ENCODE data around the gene DOCK8. TPM values are rescaled to one million over a fixed set of nuclear protein-coding genes. Genes with fewer than 3 reads are reported as not detected.
A peak's percentile ranks its signal among the peaks of the same experiment; 100 is the strongest.

The DOCK8 gene
- total RNA-seq, 1 donor from 2014 or later: 5.7 TPM

DNA sequence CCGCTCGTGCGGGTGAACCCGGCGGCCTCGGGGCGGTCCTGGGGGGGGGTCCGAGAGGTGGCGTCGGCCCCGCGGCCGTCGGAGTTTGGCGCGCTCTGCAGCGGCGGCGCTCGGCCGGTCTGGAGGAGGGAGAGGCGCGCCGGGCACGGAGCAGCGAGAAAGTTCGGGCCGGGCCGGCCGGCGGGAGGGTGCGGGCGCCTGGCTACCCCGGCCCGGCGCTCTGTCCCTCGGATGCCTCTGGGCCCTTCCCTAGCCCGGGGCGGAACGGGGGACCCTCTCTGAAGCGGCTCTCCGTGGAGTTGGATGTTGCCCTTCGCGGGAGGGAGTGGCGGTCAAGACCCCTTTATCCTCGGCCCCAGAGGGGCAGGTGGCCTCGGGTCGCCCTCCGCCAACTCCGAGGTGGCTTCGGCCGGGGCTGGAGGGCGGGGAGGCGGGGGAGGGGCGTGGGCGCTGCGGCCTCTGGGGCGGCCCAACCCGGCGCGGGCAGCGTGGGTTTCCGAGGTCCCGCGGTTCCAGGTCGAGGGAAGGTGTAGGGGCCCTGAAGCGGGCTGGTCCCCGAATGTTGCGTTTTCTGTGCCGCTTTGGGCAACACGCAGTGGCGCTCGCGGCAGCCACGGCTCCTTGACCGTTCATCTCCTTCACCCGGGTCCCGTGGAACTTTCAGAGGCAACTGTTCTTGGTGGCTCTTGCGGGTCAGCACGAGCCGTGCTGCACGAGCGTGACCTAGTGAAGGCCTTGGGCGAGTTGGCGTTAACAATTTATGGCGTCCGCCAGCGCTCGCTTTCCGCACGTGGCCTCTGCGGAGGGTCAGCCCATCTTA lies 290.5 kb downstream of the DOCK8 start:
- ATAC-seq: peak; percentile 48
- peak; percentile 65 for DNase-seq
- intact Hi-C loops (cut with micrococcal nuclease): loop anchor here (10.0 kb wide), 1 partner anchor 90 kb away; no protein-coding TSS in a partner anchor

DNA sequence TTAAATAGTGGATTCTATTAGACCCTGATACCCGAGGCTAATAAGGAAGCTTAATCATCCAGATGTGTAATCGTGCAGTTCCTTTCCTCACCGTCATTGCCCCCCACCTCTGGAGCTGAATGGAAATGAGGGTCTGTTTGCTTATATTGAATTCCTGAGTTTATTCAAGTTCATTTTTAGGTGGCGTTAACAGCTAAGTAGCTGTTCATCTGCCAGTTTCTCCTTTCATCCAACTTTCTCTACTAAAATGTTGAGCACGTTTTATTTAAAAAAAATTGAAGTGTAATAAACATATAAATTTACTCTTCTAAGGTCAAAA lies 291.0 kb downstream of the DOCK8 start:
- no peak for DNase-seq
- intact Hi-C loops (cut with micrococcal nuclease): loop anchor here (10.0 kb wide), 1 partner anchor 89 kb away; no protein-coding TSS in a partner anchor
- ATAC-seq: no peak

GRCh38 chr9:506281-506680 lies 291.6 kb downstream of the DOCK8 start:
- DNase-seq (no peak), ATAC-seq (no peak)
- intact Hi-C loops (cut with micrococcal nuclease): loop anchor here (10.0 kb wide), 1 partner anchor 89 kb away; no protein-coding TSS in a partner anchor

DNA sequence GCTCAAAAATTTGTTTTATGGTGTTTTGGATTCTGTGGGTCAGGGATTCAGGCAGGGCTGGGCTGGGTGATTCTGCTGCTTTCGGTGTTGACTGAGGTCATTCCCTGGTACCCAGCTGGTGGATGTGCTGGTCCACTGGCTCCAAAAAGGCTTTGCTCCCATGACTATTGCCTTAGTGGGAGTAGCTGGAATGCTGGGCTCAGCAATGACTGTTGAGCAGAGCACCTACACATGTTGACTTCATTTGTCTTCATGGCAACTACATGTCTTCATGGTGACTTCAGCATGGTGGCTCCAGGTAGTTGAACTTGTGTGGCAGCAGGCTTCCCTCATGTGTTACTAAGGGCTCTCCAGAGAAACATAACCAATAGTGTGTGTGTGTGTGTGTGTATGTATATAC lies 297.2 kb downstream of the DOCK8 start:
- DNase-seq (no peak), ATAC-seq (no peak)
- intact Hi-C loops (cut with micrococcal nuclease): no loop called here

- ATAC-seq: no peak
- DNase-seq: no peak
- intact Hi-C loops (cut with micrococcal nuclease): no loop called here
Observed at GRCh38 chr9:512555-513272, 298.0 kb downstream of the DOCK8 start.

Other genes with a start within 250 kb of the DOCK8 start
- gene WASHC1, start 185.4 kb upstream of the DOCK8 start, total RNA-seq: 14.0 TPM
- gene FOXD4, start 96.4 kb upstream of the DOCK8 start, total RNA-seq: 0.12 TPM
- 11.9 TPM for gene ZNG1A, start 35.8 kb upstream of the DOCK8 start, total RNA-seq